Lung (tissue), 12 donors: ENCODE measurements around the gene PRKCH. TPM values are rescaled to one million over a fixed set of nuclear protein-coding genes. Genes with fewer than 3 reads are reported as not detected.

Experiments used
- ATAC-seq: fragments of 200-7000 bp; cut with Tn5 transposase; one replicate; pipeline ENCODE4 v1.9.1; 2020; ENCODE audit warnings: moderate number of reproducible peaks; ENCODE audit not compliant: insufficient read depth, low FRiP score
- DNase-seq, 3 donors: peaks; one replicate each; pipeline ENCODE4 v3.0.0-alpha.2; 2013 to 2017
- H3K27ac ChIP-seq, 2 donors: one replicate each; pipeline ENCODE4 v1.5.1; 2013; ENCODE audit warnings: mild to moderate bottlenecking in 2 of 2, moderate library complexity in 2 of 2, control low read depth in 1 of 2, inconsistent platforms in 1 of 2, low read depth in 1 of 2, low read length in 1 of 2
- H3K27me3 ChIP-seq, 3 donors: one replicate each; pipeline ENCODE4 v1.5.1; 2013; ENCODE audit warnings: low read length in 2 of 3; ENCODE audit not compliant: control insufficient read depth in 3 of 3, insufficient read depth in 3 of 3
- H3K36me3 ChIP-seq, 4 donors: one replicate each; pipeline ENCODE4 v1.5.1; 2013; ENCODE audit warnings: low read length in 4 of 4, mild to moderate bottlenecking in 1 of 4, moderate library complexity in 1 of 4; ENCODE audit not compliant: control insufficient read depth in 4 of 4, insufficient read depth in 4 of 4
- H3K4me1 ChIP-seq, 5 donors: one replicate each; pipeline ENCODE4 v1.5.1; 2013; ENCODE audit warnings: low read length in 5 of 5, mild to moderate bottlenecking in 2 of 5, moderate library complexity in 1 of 5; ENCODE audit not compliant: control insufficient read depth in 5 of 5, insufficient read depth in 5 of 5
- H3K4me3 ChIP-seq: one replicate; pipeline ENCODE4 v1.5.1; 2013; ENCODE audit warnings: mild to moderate bottlenecking, control low read depth, moderate library complexity
- H3K9ac ChIP-seq, 2 donors: one replicate each; pipeline ENCODE4 v1.5.1; 2013; ENCODE audit warnings: low read length in 2 of 2, control low read depth in 1 of 2; ENCODE audit not compliant: insufficient read depth in 1 of 2
- H3K9me3 ChIP-seq, 4 donors: one replicate each; pipeline ENCODE4 v1.5.1; 2013; ENCODE audit warnings: low read length in 3 of 4, mild to moderate bottlenecking in 1 of 4, moderate library complexity in 1 of 4; ENCODE audit not compliant: control insufficient read depth in 4 of 4, insufficient read depth in 3 of 4
- CTCF ChIP-seq: IDR thresholded peaks from 2 replicates; pipeline ENCODE4 v1.5.1; 2012; ENCODE audit warnings: mild to moderate bottlenecking; ENCODE audit errors: control extremely low read depth, extremely low read depth
- WGBS, 2 donors: extraction: QIAGEN DNeasy Blood & Tissue Kit; methylation state at CpG; one replicate each; pipeline ENCODE4 v1.1.7; 2013; 5-methylcytosine and 5-hydroxymethylcytosine counted together
- polyA plus RNA-seq, 2 donors: library from polyadenylated mRNA; stranded (reverse); fragments of 200-250 nt; gene quantifications; one replicate each; pipeline ENCODE4 v1.2.1, GENCODE V29; 2013
- total RNA-seq, 2 donors: library from RNA; depleted of rRNA in 1 of 2; stranded (reverse); fragments of >200 nt in 1 of 2; gene quantifications; one replicate each; pipeline ENCODE4 v1.2.1, GENCODE V29; 2014 to 2021
- donor health status: control.
- donor health status: control.
- donor health status: Bipolar disorder and iron deficiency.
- donor health status: healthy.
- donor health status: DM: yes; HTN: yes; CAD: no.

Gene PRKCH
- total and polyA plus RNA-seq, 4 donors, result 12.9 to 126 (median 51.4) TPM

DNA sequence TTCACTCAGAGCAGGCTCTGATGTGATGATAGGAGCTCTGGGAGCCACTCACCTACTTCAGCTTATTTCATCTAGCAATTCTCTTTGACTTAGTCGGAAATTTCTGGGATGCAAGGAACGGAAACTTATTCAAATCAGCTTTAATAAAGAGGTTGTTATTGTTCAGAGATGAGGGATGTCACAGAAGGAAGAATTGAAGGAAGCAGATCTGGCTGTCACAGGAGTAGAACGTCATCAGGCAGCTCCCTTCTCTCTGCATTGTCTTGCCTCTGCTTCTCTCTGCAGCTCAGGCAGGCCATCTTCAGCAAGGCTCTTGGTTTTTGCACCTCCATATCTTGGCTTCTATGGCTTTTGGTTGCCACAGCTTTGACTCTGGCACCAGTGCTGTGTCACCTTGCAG, 32.7 kb upstream of the PRKCH start:
- H3K4me1 ChIP-seq, result peaks cover 0 to 5% (median 0%) of the 10 kb centered on the region in 5 donors
- H3K36me3 ChIP-seq, result no peaks in the 10 kb centered on the region
- DNase-seq, result no peak
- no peak for TF ChIP-seq CTCF
- WGBS, 2 donors, result 67 to 68% methylated on average over 3 of the region's 3 CpGs
- no peak overlapping the region for H3K27ac ChIP-seq
- no peak overlapping the region for H3K4me3 ChIP-seq
- H3K9me3 ChIP-seq, result no peaks in the 10 kb centered on the region
- H3K9ac ChIP-seq, result no peak overlapping the region
- ATAC-seq, result no peak
- peaks cover 0 to 4% (median 3%) of the 10 kb centered on the region in 3 donors for H3K27me3 ChIP-seq

GRCh38 chr14:61290701-61291100, 30.7 kb upstream of the PRKCH start:
- 28 to 34% methylated on average over 1 of the region's 1 CpG for WGBS, 2 donors
- H3K36me3 ChIP-seq, result no peaks in the 10 kb centered on the region
- H3K27ac ChIP-seq, result no peak overlapping the region
- no peaks in the 10 kb centered on the region for H3K9me3 ChIP-seq
- TF ChIP-seq CTCF, result no peak
- no peak for ATAC-seq
- no peaks in the 10 kb centered on the region for H3K27me3 ChIP-seq
- no peak overlapping the region for H3K9ac ChIP-seq
- no peak overlapping the region for H3K4me3 ChIP-seq
- H3K4me1 ChIP-seq, result peaks cover 0 to 3% (median 0%) of the 10 kb centered on the region in 5 donors
- DNase-seq, result no peak

GRCh38 chr14:61296151-61296550, 25.2 kb upstream of the PRKCH start:
- no peaks in the 10 kb centered on the region for H3K9me3 ChIP-seq
- ATAC-seq, result no peak
- 44 to 65% methylated on average over 3 of the region's 3 CpGs for WGBS, 2 donors
- no peak overlapping the region for H3K9ac ChIP-seq
- H3K27me3 ChIP-seq, result no peaks in the 10 kb centered on the region
- no peak for TF ChIP-seq CTCF
- DNase-seq, result no peak
- no peak overlapping the region for H3K4me3 ChIP-seq
- no peak overlapping the region for H3K27ac ChIP-seq
- H3K4me1 ChIP-seq, result peaks cover 0 to 2% (median 0%) of the 10 kb centered on the region in 5 donors
- H3K36me3 ChIP-seq, result no peaks in the 10 kb centered on the region
